ENCODE data around the gene SLC5A4.

DNA sequence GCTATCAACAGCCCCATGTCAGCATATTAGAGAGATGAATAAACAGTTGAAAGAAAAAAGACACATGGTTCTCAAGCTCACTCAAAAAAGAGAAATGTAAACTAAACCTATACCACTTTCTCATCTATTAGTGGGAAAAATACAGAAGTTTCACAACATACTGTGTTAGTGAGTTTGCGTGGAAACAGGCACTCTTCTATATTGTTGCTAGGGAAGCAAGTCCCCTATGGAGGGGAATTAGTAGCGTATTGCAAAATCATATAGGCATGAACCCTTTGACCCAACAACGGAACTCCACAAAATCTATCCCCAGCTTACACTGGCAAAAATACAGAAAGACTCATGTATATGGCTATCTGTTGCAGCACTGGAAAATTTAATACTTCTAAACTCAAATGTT lies 36.1 kb downstream of the SLC5A4 start:
- TF ChIP-seq, protein P1, sequence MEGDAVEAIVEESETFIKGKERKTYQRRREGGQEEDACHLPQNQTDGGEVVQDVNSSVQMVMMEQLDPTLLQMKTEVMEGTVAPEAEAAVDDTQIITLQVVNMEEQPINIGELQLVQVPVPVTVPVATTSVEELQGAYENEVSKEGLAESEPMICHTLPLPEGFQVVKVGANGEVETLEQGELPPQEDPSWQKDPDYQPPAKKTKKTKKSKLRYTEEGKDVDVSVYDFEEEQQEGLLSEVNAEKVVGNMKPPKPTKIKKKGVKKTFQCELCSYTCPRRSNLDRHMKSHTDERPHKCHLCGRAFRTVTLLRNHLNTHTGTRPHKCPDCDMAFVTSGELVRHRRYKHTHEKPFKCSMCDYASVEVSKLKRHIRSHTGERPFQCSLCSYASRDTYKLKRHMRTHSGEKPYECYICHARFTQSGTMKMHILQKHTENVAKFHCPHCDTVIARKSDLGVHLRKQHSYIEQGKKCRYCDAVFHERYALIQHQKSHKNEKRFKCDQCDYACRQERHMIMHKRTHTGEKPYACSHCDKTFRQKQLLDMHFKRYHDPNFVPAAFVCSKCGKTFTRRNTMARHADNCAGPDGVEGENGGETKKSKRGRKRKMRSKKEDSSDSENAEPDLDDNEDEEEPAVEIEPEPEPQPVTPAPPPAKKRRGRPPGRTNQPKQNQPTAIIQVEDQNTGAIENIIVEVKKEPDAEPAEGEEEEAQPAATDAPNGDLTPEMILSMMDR (IDR thresholded peaks at IDR 0.05), result no peak
- no peak for TF ChIP-seq POLR2A (IDR thresholded peaks at IDR 0.05)

Measured in ovary (tissue), 3 donors.